HEK293T (cell line): Measurements from ENCODE around the gene SMARCA1.

Experiments
- ARNT ChIP-seq: fragments of 450-650 bp; IDR thresholded peaks from 2 replicates; pipeline ENCODE4 v1.6.1; 2017; ENCODE audit warnings: mild to moderate bottlenecking
- BHLHE40 ChIP-seq: fragments of 450-650 bp; IDR thresholded peaks from 2 replicates; pipeline ENCODE4 v1.6.1; 2016; ENCODE audit warnings: mild to moderate bottlenecking, moderate library complexity, borderline replicate concordance
- CTBP1 ChIP-seq: fragments of 450-650 bp; IDR thresholded peaks from 2 replicates; pipeline ENCODE4 v1.6.1; 2016; ENCODE audit warnings: borderline replicate concordance
- ELF4 ChIP-seq: fragments of 450-650 bp; IDR thresholded peaks from 2 replicates; pipeline ENCODE4 v1.6.1; 2017; ENCODE audit warnings: antibody characterized with exemption
- FOXM1 ChIP-seq: fragments of 450-650 bp; IDR thresholded peaks from 2 replicates; pipeline ENCODE4 v1.6.1; 2017; ENCODE audit warnings: mild to moderate bottlenecking, borderline replicate concordance
- HDGF ChIP-seq: fragments of 450-650 bp; IDR thresholded peaks from 2 replicates; pipeline ENCODE4 v1.6.1; 2017; ENCODE audit warnings: antibody characterized with exemption, borderline replicate concordance
- L3MBTL2 ChIP-seq: fragments of 450-650 bp; conservative IDR thresholded peaks from 2 replicates; pipeline ENCODE4 v1.6.1; 2016; ENCODE audit warnings: mild to moderate bottlenecking
- PKNOX1 ChIP-seq: fragments of 450-650 bp; IDR thresholded peaks from 2 replicates; pipeline ENCODE4 v1.6.1; 2016
- SP1 ChIP-seq: fragments of 450-650 bp; IDR thresholded peaks from 2 replicates; pipeline ENCODE4 v1.6.1; 2017
- SUZ12 ChIP-seq: fragments of 450-650 bp; IDR thresholded peaks from 2 replicates; pipeline ENCODE4 v1.6.1; 2016; ENCODE audit warnings: mild to moderate bottlenecking
- TARDBP ChIP-seq: fragments of 450-650 bp; IDR thresholded peaks from 2 replicates; pipeline ENCODE4 v1.6.1; 2016
- ZNF384 ChIP-seq: fragments of 450-650 bp; IDR thresholded peaks from 2 replicates; pipeline ENCODE4 v1.6.1; 2016

- no peak for TF ChIP-seq HDGF
- TF ChIP-seq ZNF384, result no peak
- no peak for TF ChIP-seq CTBP1
- TF ChIP-seq PKNOX1, result no peak
- no peak for TF ChIP-seq SP1
- no peak for TF ChIP-seq ARNT
- no peak for TF ChIP-seq TARDBP
- no peak for TF ChIP-seq SUZ12
- no peak for TF ChIP-seq BHLHE40
- no peak for TF ChIP-seq FOXM1
- no peak for TF ChIP-seq L3MBTL2
- TF ChIP-seq ELF4, result no peak
Measured at GRCh38 chrX:129472116-129472515, 51.2 kb downstream of the SMARCA1 start.
